MM.1S (cell line): ENCODE data around the gene TUBA8.

Experiments used
- DNase-seq: peaks from one replicate; pipeline ENCODE4 v3.0.0-alpha.2; 2015
- H2AFZ ChIP-seq: fragments of 300-600 bp; sonication (generic); 2 replicates; pipeline ENCODE4 v1.6.0; 2016; ENCODE audit warnings: antibody characterized with exemption, low read length
- H3F3A ChIP-seq: fragments of 300-600 bp; sonication (generic); 2 replicates; pipeline ENCODE4 v1.6.1; 2016; ENCODE audit warnings: mild to moderate bottlenecking, antibody characterized with exemption, low read length, moderate library complexity, mixed read lengths; ENCODE audit not compliant: insufficient read depth
- H3K27ac ChIP-seq: fragments of 300-600 bp; sonication (generic); 2 replicates; pipeline ENCODE4 v1.5.1; 2016; ENCODE audit warnings: mild to moderate bottlenecking, low read length
- H3K27me3 ChIP-seq: fragments of 300-600 bp; sonication (generic); replicated peaks from 2 replicates; pipeline ENCODE4 v1.6.0; 2016; ENCODE audit warnings: low read length; ENCODE audit not compliant: insufficient read depth
- H3K36me3 ChIP-seq: fragments of 300-600 bp; sonication (generic); replicated peaks from 2 replicates; pipeline ENCODE4 v1.6.1; 2016; ENCODE audit warnings: mild to moderate bottlenecking, low read length, mixed read lengths; ENCODE audit not compliant: insufficient read depth
- H3K4me1 ChIP-seq: fragments of 300-600 bp; sonication (generic); 2 replicates; pipeline ENCODE4 v1.6.1; 2016; ENCODE audit warnings: low read length, mixed read lengths
- H3K4me2 ChIP-seq: fragments of 300-600 bp; sonication (generic); 2 replicates; pipeline ENCODE4 v1.6.0; 2016; ENCODE audit warnings: low read depth, low read length
- H3K4me3 ChIP-seq: fragments of 300-600 bp; sonication (generic); 2 replicates; pipeline ENCODE4 v1.5.1; 2016; ENCODE audit warnings: low read length, mixed read lengths
- H3K79me2 ChIP-seq: fragments of 300-600 bp; sonication (generic); 2 replicates; pipeline ENCODE4 v1.6.1; 2016; ENCODE audit warnings: mixed run types, low read length, mixed read lengths
- H3K9ac ChIP-seq: fragments of 300-600 bp; sonication (generic); 2 replicates; pipeline ENCODE4 v1.6.1; 2016; ENCODE audit warnings: low read length, mixed read lengths
- H3K9me2 ChIP-seq: fragments of 300-600 bp; sonication (generic); replicated peaks from 2 replicates; pipeline ENCODE4 v1.6.1; 2016; ENCODE audit warnings: mild to moderate bottlenecking, low read length, mixed read lengths; ENCODE audit not compliant: insufficient read depth
- H3K9me3 ChIP-seq: fragments of 300-600 bp; sonication (generic); replicated peaks from 2 replicates; pipeline ENCODE4 v1.6.1; 2016; ENCODE audit warnings: mild to moderate bottlenecking, low read length, mixed read lengths; ENCODE audit not compliant: insufficient read depth
- H4K20me1 ChIP-seq: fragments of 300-600 bp; sonication (generic); 2 replicates; pipeline ENCODE4 v1.6.1; 2016; ENCODE audit warnings: mild to moderate bottlenecking, low read length, moderate library complexity, mixed read lengths; ENCODE audit not compliant: insufficient read depth
- CTCF ChIP-seq: fragments of 300-600 bp; sonication (generic); IDR thresholded peaks from 2 replicates; pipeline ENCODE4 v1.5.1; 2016; ENCODE audit warnings: antibody characterized with exemption, low read length, mixed read lengths
- EZH2 ChIP-seq: fragments of 300-600 bp; sonication (generic); optimal IDR thresholded peaks from 2 replicates; pipeline ENCODE3; 2017; ENCODE audit warnings: low read depth, mild to moderate bottlenecking, antibody characterized with exemption, low read length, mixed read lengths
- EZH2phosphoT487 ChIP-seq: fragments of 300-600 bp; sonication (generic); IDR thresholded peaks from 2 replicates; pipeline ENCODE4 v1.6.1; 2018; ENCODE audit warnings: antibody characterized with exemption, low read length

TUBA8 gene

GRCh38 chr22:18108187-18108586 is 2.4 kb upstream of the TUBA8 start:
- TF ChIP-seq EZH2phosphoT487 = no peak
- TF ChIP-seq CTCF = no peak
- TF ChIP-seq EZH2 = no peak
- no peaks in the 10 kb centered on the region for H3K79me2 ChIP-seq
- no peaks in the 10 kb centered on the region for H4K20me1 ChIP-seq
- H2AFZ ChIP-seq = no peak overlapping the region
- H3K9ac ChIP-seq = no peak overlapping the region
- H3K27ac ChIP-seq = no peak overlapping the region
- no peak for DNase-seq
- H3K4me3 ChIP-seq = no peak overlapping the region
- H3K4me2 ChIP-seq = no peak overlapping the region
- H3K4me1 ChIP-seq = no peaks in the 10 kb centered on the region
- H3K27me3 ChIP-seq = no peaks in the 10 kb centered on the region
- H3K36me3 ChIP-seq = no peaks in the 10 kb centered on the region
- H3F3A ChIP-seq = no peaks in the 10 kb centered on the region
- no peaks in the 10 kb centered on the region for H3K9me2 ChIP-seq
- H3K9me3 ChIP-seq = no peaks in the 10 kb centered on the region

- Histone ChIP-seq H4K20me1 (no peaks in the 10 kb centered on the region), H3K79me2 (no peaks in the 10 kb centered on the region), H2AFZ (no peak overlapping the region), H3K4me3 (no peak overlapping the region), H3K9me3 (no peaks in the 10 kb centered on the region), H3K36me3 (no peaks in the 10 kb centered on the region), H3K4me2 (no peak overlapping the region), H3K27me3 (no peaks in the 10 kb centered on the region), H3K9ac (no peak overlapping the region), H3F3A (no peaks in the 10 kb centered on the region), H3K9me2 (no peaks in the 10 kb centered on the region), H3K27ac (no peak overlapping the region), H3K4me1 (0 out of 2 replicates have a peak, but pooled peaks cover 5% of the 10 kb centered on the region)
- no peak for DNase-seq
- TF ChIP-seq EZH2phosphoT487 = no peak
- TF ChIP-seq CTCF = no peak
- TF ChIP-seq EZH2 = no peak
Measured at GRCh38 chr22:18109410-18110193, 1.0 kb upstream of the TUBA8 start.

GRCh38 chr22:18110954-18111758 is 547 bp downstream of the TUBA8 start:
- H3F3A ChIP-seq = no peaks in the 10 kb centered on the region
- no peak for TF ChIP-seq EZH2
- no peak for TF ChIP-seq CTCF
- TF ChIP-seq EZH2phosphoT487 = no peak
- no peak for DNase-seq
- no peaks in the 10 kb centered on the region for H3K9me2 ChIP-seq
- H3K27me3 ChIP-seq = no peaks in the 10 kb centered on the region
- H4K20me1 ChIP-seq = no peaks in the 10 kb centered on the region
- no peak overlapping the region for H3K27ac ChIP-seq
- H3K4me3 ChIP-seq = no peak overlapping the region
- H2AFZ ChIP-seq = no peak overlapping the region
- no peaks in the 10 kb centered on the region for H3K79me2 ChIP-seq
- H3K9me3 ChIP-seq = no peaks in the 10 kb centered on the region
- no peaks in the 10 kb centered on the region for H3K36me3 ChIP-seq
- H3K9ac ChIP-seq = no peak overlapping the region
- no peak overlapping the region for H3K4me2 ChIP-seq
- 0 out of 2 replicates have a peak, but pooled peaks cover 5% of the 10 kb centered on the region for H3K4me1 ChIP-seq
